Sigmoid colon (tissue), 4 donors: ENCODE measurements around the gene SAYSD1.

Experiments used
- POLR2AphosphoS5 ChIP-seq, 4 donors: sonication (generic); formaldehyde crosslinking; IDR thresholded peaks; one replicate each; pipeline ENCODE4 v1.6.1; 2017; ENCODE audit warnings: antibody characterized with exemption in 4 of 4
- TF ChIP-seq, protein P1 (sequence below), 4 experiments: fragments of 450-650 bp in 3 of 4; fragments of 200-600 bp in 1 of 4; IDR thresholded peaks; one replicate each; pipeline ENCODE4 v1.5.1; 2016 to 2019; ENCODE audit warnings: antibody characterized with exemption in 4 of 4, mild to moderate bottlenecking in 3 of 4, moderate library complexity in 2 of 4

DNA sequence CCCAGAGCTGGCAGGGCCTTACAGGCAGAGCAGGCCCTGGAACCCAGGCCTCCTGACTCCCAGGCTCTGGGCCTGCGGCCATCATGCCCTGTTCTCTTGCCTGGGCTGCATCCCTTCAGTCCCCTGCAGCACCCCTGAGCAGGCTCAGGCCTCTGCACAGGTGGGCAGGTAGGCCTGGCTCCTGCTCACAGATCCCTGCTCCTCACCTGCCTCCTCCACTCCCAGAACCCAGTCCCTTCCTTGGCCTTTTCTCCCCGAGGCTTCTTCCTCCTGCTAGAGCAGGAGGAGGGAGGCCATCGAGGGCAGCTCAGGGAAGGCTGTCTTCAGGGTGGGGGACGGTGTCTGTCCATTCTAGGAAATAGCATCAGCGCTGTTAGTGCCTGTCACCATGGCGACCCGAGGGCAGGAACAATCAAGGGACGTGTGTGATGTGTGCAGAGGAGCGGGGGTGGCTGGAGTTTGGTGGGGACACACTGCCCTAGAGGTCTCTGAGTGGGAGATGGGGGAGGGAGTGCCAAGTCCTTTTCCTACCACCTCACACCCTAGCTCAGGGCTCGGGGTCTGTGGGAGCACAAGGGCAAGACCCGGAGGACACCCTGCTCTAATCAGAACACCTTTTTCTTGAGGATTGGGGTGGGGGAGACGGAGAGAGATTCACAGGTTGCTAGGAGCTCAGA, 39.8 kb downstream of the SAYSD1 start:
- TF ChIP-seq, protein P1, sequence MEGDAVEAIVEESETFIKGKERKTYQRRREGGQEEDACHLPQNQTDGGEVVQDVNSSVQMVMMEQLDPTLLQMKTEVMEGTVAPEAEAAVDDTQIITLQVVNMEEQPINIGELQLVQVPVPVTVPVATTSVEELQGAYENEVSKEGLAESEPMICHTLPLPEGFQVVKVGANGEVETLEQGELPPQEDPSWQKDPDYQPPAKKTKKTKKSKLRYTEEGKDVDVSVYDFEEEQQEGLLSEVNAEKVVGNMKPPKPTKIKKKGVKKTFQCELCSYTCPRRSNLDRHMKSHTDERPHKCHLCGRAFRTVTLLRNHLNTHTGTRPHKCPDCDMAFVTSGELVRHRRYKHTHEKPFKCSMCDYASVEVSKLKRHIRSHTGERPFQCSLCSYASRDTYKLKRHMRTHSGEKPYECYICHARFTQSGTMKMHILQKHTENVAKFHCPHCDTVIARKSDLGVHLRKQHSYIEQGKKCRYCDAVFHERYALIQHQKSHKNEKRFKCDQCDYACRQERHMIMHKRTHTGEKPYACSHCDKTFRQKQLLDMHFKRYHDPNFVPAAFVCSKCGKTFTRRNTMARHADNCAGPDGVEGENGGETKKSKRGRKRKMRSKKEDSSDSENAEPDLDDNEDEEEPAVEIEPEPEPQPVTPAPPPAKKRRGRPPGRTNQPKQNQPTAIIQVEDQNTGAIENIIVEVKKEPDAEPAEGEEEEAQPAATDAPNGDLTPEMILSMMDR (IDR thresholded peaks at IDR 0.05) = no peak
- TF ChIP-seq POLR2AphosphoS5 (IDR thresholded peaks at IDR 0.05) = no peak
